HG02678 (cell line): ENCODE results near the gene LMBR1.
"Not testable (repeated sequence)": the region's sequence is repeated elsewhere in the genome, so short reads cannot be mapped to it uniquely, and the experiment has no call there.

Source experiments
- ATAC-seq: cut with Tn5 transposase; IDR thresholded peaks from one replicate; pipeline ENCODE4 v1.9.1; 2021; ENCODE audit warnings: mild to moderate bottlenecking, moderate library complexity; ENCODE audit not compliant: unreplicated experiment

The LMBR1 gene

DNA sequence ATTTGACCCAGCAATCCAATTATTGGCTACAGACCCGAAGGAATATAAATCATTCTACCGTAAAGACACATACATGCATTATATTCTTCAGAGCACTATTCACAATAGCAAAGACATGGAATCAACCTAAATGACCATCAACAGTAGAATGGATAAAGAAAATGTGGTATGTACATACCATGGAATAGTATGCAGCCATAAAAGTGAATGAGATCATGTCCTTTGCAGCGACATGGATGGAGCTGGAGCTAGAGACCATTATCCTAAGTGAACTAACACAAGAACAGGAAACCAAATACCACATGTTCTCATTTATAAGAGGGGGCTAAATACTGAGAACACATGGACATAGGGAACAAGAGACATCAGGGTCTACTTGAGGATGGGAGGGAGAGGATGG is 44.0 kb downstream of the LMBR1 start:
- ATAC-seq, result no peak

DNA sequence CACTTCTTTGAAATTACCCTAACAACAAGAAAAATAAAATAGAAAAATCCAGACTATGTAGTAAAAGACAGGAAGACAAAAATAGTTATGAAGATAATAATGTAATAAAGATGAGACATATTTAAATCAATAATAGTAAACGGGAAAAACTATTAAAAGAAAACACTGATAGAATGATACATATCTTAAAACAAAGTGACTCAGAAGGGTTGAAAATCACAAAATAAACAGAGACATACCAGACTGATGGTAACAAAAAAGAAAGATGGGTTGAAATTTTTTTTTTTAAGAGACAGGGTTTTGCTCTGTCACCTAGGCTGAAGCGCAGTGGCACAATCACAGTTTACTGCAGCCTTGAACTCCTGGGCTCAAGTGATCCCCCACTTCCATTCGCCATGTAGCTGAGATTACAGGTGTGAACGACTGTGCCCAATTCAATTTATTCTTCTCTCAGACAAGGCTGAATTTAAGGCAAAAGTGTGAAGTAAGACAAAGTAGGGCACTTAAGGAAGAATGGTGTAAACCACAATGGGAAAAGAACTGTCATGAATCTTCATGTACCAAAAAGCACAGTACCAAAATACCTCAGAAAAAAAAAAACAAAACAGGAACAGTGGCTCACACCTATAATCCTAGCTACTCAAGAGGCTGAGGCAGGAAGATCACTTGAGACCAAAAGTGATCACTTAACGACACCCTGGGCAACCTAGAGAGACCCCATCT is 47.4 kb downstream of the LMBR1 start:
- no peak for ATAC-seq

DNA sequence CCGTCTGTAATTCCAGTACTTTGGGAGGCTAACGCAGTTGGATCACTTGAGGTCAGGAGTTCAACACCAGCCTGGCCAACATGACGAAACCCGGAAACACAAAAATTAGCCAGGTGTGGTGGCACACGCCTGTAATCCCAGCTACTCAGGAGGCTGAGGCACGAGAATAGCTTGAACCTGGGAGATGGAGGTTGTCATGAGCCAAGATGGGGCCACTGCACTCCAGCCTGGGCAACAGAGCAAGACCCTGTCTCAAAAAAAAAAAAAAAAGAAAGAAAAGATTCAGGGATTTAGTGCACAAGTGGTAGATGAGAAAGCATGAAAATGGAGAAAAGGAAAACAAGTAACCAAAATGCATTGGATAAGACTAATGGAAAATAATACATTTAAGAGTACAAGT is 49.4 kb downstream of the LMBR1 start:
- ATAC-seq, result not testable (repeated sequence)

DNA sequence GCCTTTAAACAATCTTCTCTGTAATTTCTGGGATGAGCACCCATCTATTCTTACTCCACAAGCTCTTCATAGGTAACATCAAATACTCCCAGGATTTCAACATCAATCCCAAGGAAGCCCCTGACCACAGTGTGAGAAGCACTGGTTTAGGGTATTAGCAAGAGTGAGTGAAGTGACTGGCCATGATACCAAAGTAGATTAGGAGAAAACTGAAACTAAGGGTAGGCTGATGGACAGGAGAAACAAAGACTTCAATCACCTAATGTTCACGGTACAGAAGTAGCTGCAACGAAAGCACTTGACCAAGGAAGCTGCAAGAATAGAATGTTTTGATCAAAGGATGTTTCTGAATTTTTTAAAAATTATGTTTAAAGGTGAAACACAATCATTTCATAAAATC is 49.8 kb downstream of the LMBR1 start:
- no peak for ATAC-seq

DNA sequence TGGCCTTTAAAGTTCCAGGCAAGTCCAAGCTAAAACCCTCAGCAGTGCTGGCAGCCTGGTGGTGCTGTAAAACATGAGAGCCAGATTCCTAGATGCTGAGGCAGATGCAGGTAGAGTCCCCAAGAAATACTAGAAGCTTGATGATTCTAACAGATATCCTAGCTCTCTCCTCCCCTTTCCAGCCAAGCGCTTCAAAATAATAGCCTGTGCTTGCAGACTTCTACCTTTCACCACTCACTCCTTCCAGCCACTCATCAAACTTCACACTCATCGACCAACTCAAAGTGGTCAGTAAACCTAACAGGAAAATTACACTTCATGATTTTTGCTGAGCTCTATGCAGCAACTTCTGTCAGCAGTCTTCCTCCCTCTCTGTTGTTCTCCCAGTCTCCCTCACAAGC is 50.2 kb downstream of the LMBR1 start:
- ATAC-seq, result no peak

DNA sequence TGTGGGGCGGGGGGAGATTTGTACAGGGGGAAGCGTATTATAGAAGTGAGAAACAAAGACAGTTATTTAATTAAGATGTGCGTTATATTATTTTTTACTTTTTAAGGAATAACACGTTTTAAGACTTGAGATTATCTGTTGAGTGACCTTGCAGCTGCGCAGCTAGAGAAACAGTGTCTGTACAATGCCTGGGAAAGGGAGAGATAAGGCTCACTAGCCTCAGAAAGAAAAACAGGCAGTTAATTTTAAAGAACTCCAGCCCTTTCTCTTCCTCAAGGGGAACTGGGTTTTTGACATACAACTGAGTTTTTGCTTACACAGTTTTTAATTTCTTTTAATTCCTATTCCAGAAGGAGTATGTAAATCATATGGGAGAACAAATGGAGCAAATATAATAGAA is 50.7 kb downstream of the LMBR1 start:
- no peak for ATAC-seq

DNA sequence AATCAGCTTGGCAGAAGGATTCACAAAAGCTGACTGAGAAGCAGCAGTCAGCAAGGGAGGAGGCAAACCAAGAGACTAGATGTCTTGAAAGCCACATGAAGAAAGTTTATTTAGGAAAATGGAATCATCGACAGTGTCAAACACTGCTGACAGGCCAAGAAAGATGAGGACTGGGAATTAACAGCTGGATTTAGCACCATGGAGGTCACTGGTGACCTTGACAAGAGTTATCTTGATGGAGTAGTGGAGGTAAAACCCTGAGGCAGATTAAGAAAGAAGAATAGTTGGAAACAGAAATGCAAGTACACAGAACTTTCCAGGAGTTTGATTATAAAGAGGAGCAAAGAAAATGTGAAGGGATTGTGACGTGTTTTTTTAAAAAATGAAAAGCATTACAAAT is 51.5 kb downstream of the LMBR1 start:
- ATAC-seq, result no peak

DNA sequence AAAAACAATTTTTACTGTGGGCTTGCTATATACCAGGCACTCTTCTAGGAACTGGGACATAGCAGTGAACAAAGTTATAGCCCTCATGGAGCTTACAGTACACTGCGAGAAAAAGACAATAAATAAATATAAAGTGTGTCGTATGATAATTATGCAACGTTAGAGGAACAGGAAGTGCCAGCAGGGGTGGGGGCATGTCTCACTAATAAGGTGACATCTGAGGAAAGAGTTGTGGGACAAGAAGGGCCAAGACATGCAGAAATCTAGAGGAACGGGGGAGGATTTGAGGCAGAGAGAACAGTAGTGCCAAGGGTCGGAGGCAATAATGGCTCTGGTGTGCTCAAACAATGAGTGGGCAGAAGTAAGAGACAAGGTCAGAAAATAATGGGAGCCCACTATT is 52.8 kb downstream of the LMBR1 start:
- ATAC-seq, result no peak

DNA sequence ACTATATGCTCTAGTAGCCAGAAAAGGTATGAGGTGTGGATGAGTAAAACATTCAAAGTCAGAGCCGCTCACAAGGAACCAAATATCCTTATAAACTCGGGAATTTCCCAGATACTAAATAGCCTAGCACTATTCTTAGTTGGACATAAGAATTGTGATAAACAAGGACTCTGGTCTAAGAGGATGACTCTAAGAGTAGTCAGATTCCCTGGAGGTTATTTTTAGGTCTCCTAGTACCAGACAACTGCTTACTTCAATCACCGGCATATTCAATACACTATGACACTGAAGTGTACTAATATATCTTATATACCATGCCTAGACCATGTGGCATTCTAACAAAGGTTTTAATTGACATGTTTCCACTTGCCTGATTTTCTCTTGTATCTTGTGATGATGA is 56.5 kb downstream of the LMBR1 start:
- ATAC-seq, result no peak

DNA sequence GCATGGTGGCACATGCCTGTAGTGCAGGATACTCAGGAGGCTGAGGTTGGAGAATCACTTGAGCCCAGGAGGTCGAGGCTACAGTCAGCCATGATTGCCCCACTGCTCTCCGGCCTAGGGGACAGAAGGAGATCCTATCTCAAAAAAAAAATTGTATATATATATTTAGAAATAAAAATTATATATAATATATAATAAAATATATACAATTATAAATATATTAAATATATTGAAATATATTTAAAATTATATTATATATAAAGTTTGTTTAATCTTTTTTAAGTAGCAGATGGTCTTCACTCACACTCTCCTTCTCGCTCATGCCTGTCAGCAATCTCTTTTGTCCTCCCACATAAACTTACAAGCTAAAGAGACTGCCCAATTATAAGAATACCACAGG is 58.5 kb downstream of the LMBR1 start:
- ATAC-seq, result no peak

DNA sequence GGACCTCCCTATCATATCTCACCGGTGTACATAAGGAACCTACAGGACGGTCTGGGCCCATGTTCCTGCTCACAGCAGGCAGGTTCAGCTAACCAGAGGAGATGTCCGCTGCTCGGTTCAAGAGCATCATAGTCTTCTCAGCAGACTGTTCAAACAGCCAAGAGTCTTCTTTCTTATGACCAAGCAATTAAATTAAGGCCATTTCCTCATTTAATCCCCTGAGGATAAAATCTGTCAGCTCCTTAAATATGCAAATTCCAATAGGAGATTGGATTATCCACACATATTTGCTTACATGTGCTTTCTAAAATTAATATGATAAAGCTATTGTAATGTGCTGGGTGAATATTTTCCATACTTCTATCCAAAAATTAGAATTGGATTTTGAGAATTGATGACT is 59.7 kb downstream of the LMBR1 start:
- ATAC-seq, result no peak

DNA sequence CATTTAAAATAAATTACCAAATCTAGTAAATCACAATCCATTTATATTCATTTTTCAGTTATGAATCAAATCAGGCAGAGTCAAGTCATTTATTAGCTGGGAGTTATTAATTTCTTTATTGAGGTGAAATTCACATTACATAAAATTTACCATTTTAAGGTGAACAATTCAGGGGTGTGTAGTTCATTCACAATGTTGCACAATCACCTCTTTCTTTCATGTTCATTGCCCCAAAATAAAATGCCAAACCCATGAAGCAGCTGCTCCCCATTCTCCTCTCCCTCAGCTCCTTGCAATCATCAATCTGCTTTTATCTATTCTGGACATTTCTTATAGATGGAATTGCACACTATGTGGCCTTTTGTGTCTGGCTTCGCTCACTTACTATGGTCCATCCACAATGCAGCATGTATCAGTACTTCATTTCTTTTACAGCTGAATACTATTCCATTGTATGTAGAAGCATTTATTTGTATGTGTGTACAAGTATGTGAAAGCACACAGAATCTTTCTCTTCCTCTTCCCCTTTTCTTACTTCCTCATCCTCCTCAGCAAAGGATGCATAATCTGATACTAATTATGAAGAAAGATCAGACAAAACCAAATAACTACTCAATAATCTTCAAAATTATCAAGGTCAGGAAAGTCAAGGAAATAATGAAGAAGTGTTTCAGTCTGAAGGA is 60.6 kb downstream of the LMBR1 start:
- no peak for ATAC-seq

DNA sequence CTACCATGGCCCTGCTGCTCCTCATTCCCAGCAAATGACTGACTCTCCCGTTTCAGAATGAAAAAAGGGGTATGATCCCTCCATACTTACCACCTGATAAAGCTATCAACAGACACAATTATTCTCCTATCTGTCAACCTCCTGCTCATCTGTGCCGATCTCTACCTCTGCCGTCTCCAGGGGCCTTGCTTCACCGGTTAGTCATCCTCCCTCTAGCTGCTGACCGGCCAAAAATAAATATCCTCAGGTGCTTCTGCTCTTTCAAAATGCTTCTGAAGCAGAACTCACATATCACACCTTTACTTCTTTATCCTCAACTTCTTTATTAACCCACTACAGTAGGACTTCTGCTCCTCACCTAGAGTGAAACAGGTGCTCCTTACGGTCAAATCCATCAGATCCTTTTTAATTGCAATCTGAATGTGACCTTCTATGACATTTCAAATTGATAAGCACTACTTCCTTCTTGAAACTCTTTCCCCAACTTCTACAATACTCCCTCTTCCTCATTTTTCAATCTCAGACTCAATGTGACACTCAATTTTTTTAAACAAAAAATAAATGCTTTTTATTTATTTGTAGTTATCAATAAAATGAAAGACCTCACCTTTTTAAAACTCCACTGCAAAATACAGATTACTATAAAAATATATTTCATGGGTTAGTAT is 63.2 kb downstream of the LMBR1 start:
- no peak for ATAC-seq

DNA sequence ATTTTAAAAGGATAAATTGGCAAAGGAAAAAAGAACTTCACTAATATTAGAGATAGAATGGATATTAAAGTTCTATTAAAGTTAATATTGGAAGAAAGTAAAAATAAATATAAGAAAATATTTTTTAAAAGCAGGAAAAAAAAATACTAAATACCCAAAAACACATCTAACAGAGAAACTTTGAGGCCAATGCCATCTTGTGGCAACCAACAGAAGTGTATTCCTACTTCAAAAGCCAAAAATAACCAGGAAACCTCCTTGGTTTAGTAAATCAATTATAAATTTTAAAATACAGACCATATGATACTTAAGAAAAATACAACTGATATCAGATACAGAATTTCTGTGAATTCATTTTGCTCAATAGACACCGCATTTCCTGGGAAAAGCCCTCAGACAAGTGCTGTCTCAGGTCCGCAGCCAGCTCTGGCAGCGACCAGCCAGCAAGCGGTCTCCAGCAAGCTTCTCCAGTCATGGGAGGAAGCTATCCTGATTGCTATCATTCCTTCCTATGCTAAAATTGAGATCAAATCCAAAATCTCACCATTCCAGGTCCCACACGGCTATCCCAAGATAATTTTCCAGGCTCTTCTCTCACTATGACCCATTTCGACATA is 65.3 kb downstream of the LMBR1 start:
- ATAC-seq, result no peak

DNA sequence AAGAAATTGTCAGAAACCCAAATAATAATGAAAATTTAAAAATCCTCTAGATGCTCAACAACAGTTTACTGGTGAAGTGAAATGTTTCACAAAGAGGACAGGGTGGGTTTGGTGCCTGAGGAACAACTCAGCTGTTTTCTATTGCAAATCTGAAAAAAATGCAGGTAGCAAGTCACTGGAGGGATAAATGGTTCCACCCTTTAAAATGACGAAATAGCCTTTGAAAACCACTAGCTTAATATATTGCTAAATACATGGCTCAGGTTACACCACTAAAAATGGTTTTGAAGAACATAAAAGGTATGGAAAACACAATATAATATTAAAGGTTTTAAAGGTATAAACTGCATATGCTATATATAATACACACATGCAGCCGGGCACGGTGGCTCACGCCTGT is 69.5 kb downstream of the LMBR1 start:
- no peak for ATAC-seq

DNA sequence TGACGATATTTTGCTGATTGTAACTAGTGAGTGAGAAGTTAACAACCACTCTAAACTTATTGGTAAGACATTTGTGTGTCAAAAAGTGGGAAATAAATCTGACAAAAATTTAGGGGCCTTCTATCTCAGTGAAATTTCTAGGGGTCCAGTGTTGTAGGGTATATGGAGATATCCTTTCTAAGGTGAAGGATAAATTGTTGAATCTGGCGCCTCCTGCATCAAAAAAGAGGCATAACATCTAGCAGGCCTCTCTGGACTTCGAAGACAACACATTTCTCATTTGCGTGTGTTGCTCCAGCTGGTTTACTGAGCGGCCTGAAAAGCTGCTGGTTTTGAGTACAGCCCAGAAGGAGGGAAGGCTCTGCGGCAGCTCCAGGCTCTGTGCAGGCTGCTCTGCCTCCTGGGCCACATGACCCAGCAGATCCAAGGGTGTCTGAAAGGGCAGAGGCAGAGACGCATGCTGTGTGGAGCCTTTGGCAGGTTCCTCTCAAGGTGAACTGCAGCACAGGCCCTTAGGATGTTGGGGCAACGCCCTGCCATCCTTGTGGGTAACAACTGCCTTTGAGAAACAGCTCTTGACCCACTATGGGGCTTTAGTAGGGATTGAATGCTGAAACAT is 72.4 kb downstream of the LMBR1 start:
- no peak for ATAC-seq

DNA sequence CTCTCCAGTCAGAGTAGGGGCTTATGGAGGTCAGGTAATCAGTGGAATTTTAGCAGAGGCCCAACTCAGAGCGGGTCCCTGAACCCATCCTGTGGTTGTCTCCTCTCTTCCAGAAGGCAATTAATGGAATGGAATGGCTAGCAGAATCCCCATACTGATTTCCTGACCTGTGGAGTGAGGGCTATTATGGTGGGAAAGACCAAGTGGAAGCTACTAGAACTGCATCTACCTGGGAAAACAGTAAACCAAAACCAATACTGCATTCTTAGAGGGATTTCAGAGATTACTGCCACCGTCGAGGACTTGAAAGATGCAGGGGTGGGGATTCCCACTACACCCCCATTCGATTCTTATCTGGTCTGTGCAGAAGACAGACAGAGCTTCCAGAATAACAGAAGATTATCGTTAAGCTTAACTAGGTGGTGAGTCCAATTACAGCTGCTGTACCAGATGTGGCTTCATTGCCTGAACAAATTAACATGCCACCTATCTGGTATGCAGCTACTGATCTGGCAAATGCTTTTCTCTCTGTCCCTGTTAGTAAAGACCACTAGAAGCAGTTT is 73.2 kb downstream of the LMBR1 start:
- no peak for ATAC-seq

DNA sequence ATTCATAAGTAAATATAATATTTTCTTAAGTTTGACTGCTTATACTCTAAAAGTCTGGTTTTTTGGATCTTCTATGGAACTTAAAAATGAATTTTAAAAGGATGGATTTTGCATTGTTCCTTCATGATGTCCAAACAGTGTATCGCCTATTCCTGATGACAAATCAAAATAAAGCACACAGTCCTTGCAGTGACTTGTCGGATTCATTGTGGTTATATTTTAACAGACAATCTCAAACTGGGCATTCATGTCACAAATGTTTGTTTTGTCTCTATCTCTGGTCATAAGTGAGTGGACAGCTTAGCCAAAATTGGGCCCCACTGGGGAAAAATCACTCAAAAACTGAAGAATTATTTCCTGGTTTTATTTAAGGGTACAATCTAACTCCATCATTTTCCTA is 74.8 kb downstream of the LMBR1 start:
- no peak for ATAC-seq

DNA sequence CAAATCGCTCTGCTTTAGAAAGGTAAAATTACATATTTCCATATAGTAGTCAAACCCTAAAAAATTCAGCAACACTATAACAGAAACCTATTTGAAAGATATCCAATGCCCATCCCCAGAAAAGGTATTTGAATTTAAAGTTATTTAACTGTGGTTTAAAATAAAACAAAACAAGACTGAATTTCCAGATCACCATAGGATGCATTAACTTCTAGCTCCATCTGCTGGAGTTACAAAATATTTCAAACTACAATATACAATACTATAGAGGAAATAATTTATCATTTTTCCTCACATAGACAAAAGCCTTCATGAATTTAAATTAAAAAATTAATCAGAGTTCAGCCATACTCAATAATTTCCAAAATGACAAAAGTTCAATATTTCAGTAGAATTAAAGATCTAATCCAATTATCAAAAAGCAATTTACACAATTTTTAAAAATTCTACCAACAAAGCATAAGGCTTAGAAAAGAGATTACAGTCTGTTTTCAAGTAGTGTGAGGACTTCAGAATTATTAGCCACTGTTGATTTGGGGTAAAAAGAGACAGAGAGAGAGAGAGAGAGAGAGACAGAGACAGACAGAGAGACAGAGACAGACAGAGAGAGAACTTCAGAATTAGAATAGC is 75.9 kb downstream of the LMBR1 start:
- ATAC-seq, result no peak

DNA sequence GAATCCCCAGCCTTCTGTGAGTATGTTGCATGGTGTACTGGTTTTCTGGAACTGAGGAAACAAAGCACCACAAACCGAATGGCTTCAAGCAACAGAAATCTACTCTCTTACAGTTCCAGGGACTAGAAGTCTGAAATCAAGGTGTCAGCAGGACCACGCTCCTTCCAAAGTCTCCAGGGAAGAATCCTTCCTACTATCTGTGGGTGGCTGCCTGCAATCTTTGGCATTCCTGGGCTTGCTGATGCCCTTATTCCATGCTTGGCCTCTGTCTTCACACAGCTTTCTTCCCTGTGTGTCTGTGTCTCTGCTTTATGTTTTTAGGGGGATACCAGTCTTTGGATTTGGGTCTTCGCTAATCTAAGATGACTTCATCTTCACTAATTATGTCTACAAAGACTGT is 81.3 kb downstream of the LMBR1 start:
- ATAC-seq, result no peak

DNA sequence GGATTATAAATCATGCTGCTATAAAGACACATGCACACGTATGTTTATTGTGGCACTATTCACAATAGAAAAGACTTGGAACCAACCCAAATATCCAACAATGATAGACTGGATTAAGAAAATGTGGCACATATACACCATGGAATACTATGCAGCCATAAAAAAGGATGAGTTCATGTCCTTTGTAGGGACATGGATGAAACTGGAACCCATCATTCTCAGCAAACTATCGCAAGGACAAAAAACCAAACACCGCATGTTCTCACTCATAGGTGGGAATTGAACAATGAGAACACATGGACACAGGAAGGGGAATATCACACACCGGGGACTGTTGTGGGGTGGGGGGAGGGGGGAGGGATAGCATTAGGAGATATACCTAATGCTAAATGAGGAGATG is 89.3 kb downstream of the LMBR1 start:
- ATAC-seq, result not testable (repeated sequence)
